CD8-positive, alpha-beta memory T cell (primary cell): ENCODE data around the gene GPC6. TPM values are rescaled to one million over a fixed set of nuclear protein-coding genes. Genes with fewer than 3 reads are reported as not detected.
"Not testable (repeated sequence)": the region's sequence is repeated elsewhere in the genome, so short reads cannot be mapped to it uniquely, and the experiment has no call there.

ENCODE experiments used
- CTCF ChIA-PET: fragments of 350-600 bp; sonication (Branson Sonifier 250); formaldehyde crosslinking; loops from one replicate; lab custom pipeline; 2021; ENCODE audit warnings: antibody characterized with exemption; lab: Charles Lee
- POLR2A ChIA-PET: fragments of 350-600 bp; sonication (Branson Sonifier 250); formaldehyde crosslinking; loops from one replicate; lab custom pipeline; 2021; ENCODE audit warnings: antibody characterized with exemption; lab: Charles Lee
- DNase-seq, 5 donors: peaks; one replicate each; pipeline versions ENCODE4 v3.0.0 to v3.0.0-alpha.2; 2020 to 2022; ENCODE audit warnings: mixed read lengths in 1 of 5
- H3K27ac ChIP-seq: one replicate; pipeline ENCODE4 v1.7.0; 2013; ENCODE audit warnings: low read depth, mild to moderate bottlenecking, low read length, moderate library complexity
- H3K27me3 ChIP-seq: 2 replicates; pipeline ENCODE4 v1.7.0; 2013; ENCODE audit warnings: low read length, mild to moderate bottlenecking; ENCODE audit not compliant: insufficient read depth, poor library complexity, severe bottlenecking
- H3K36me3 ChIP-seq: 2 replicates; pipeline ENCODE4 v1.7.0; 2013; ENCODE audit warnings: mild to moderate bottlenecking, low read length, moderate library complexity; ENCODE audit not compliant: insufficient read depth
- H3K4me1 ChIP-seq: 2 replicates; pipeline ENCODE4 v1.7.0; 2013; ENCODE audit warnings: mild to moderate bottlenecking, low read length, moderate library complexity; ENCODE audit not compliant: insufficient read depth
- H3K4me3 ChIP-seq: 2 replicates; pipeline ENCODE4 v1.7.0; 2013; ENCODE audit warnings: mild to moderate bottlenecking, low read length
- H3K9me3 ChIP-seq: 2 replicates; pipeline ENCODE4 v1.7.0; 2013; ENCODE audit warnings: mild to moderate bottlenecking, low read length
- H3K27ac Mint-ChIP-seq, 8 donors: one replicate each; pipeline ENCODE4 v1.8.0; 2020 to 2021; ENCODE audit warnings: mixed read lengths in 8 of 8, mild to moderate bottlenecking in 6 of 8, inconsistent platforms in 3 of 8, moderate library complexity in 3 of 8
- H3K27me3 Mint-ChIP-seq, 2 donors: one replicate each; pipeline ENCODE4 v1.8.0; 2020 to 2021; ENCODE audit warnings: mixed read lengths in 2 of 2, mild to moderate bottlenecking in 1 of 2, moderate library complexity in 1 of 2
- H3K36me3 Mint-ChIP-seq, 3 donors: one replicate each; pipeline ENCODE4 v1.8.0; 2020 to 2021; ENCODE audit warnings: mixed read lengths in 3 of 3, inconsistent platforms in 1 of 3, mild to moderate bottlenecking in 1 of 3
- H3K4me1 Mint-ChIP-seq, 3 donors: one replicate each; pipeline ENCODE4 v1.8.0; 2020 to 2021; ENCODE audit warnings: mixed read lengths in 3 of 3, inconsistent platforms in 1 of 3, mild to moderate bottlenecking in 1 of 3
- H3K4me3 Mint-ChIP-seq, 7 donors: one replicate each; pipeline ENCODE4 v1.8.0; 2020 to 2021; ENCODE audit warnings: mixed read lengths in 7 of 7, mild to moderate bottlenecking in 6 of 7, moderate library complexity in 4 of 7, inconsistent platforms in 2 of 7
- H3K9me3 Mint-ChIP-seq, 5 donors: one replicate each; pipeline ENCODE4 v1.8.0; 2020 to 2022; ENCODE audit warnings: mixed read lengths in 5 of 5, mild to moderate bottlenecking in 3 of 5, moderate library complexity in 2 of 5, inconsistent platforms in 1 of 5
- polyA plus RNA-seq: library from polyadenylated mRNA; unstranded; fragments of 300-500 nt; fragmentation: Illumina TruSeq; gene quantifications from one replicate; pipeline ENCODE4 v1.2.3, GENCODE V29; 2021
- total RNA-seq, 2 experiments: library from RNA; stranded (reverse); gene quantifications; one replicate each; pipeline ENCODE4 v1.2.3, GENCODE V29; 2021

Gene GPC6
- total and polyA plus RNA-seq, 3 experiments from 2014 or later, result not detected

GRCh38 chr13:93450761-93451160 is 224.2 kb downstream of the GPC6 start:
- Histone ChIP-seq H3K4me3 (no peak overlapping the region), H3K27ac (no peak overlapping the region), H3K36me3 (no peaks in the 10 kb centered on the region), H3K27me3 (no peaks in the 10 kb centered on the region), H3K9me3 (no peaks in the 10 kb centered on the region), H3K4me1 (no peaks in the 10 kb centered on the region)
- peaks cover 0 to 4% (median 2%) of the 10 kb centered on the region in 5 donors for H3K9me3 Mint-ChIP-seq
- no peaks in the 10 kb centered on the region for H3K27me3 Mint-ChIP-seq
- H3K4me3 Mint-ChIP-seq, result no peak overlapping the region
- no peaks in the 10 kb centered on the region for H3K4me1 Mint-ChIP-seq
- ChIA-PET CTCF (no interaction called here), POLR2A (no interaction called here)
- no peak for DNase-seq
- no peak overlapping the region for H3K27ac Mint-ChIP-seq
- no peaks in the 10 kb centered on the region for H3K36me3 Mint-ChIP-seq

DNA sequence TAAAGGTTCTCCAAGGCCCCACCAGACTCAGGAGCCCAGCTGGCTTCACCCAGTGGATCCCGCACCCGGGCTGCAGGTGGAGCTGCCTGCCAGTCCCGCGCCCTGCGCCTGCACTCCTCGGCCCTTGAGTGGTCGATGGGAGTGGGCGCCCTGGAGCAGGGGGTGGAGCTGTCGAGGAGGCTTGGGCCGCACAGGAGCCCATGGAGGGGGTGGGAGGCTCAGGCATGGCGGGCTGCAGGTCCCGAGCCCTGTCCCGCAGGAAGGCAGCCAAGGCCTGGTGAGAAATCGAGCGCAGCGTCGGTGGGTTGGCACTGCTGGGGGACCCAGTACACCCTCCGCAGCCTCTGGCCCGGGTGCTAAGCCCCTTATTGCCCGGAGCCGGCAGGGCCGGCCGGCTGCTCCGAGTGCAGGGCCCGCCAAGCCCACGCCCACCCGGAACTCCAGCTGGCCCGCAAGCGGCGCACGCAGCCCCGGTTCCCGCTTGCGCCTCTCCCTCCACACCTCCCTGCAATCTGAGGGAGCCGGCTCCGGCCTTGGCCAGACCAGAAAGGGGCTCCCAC is 228.1 kb downstream of the GPC6 start:
- H3K27ac Mint-ChIP-seq, H3K4me3 Mint-ChIP-seq, H3K27ac ChIP-seq, H3K4me1 ChIP-seq, H3K4me3 ChIP-seq, DNase-seq, H3K27me3 ChIP-seq, H3K9me3 Mint-ChIP-seq, CTCF ChIA-PET, H3K4me1 Mint-ChIP-seq, H3K36me3 Mint-ChIP-seq, POLR2A ChIA-PET, H3K9me3 ChIP-seq, H3K27me3 Mint-ChIP-seq, H3K36me3 ChIP-seq: not testable (repeated sequence)

- Mint-ChIP-seq H3K4me1 (no peaks in the 10 kb centered on the region), H3K36me3 (no peaks in the 10 kb centered on the region), H3K9me3 (peaks cover 0 to 4% (median 2%) of the 10 kb centered on the region in 5 donors), H3K27me3 (no peaks in the 10 kb centered on the region), H3K27ac (no peak overlapping the region), H3K4me3 (no peak overlapping the region)
- no peaks in the 10 kb centered on the region for H3K4me1 ChIP-seq
- POLR2A ChIA-PET, result no interaction called here
- no peaks in the 10 kb centered on the region for H3K9me3 ChIP-seq
- H3K4me3 ChIP-seq, result no peak overlapping the region
- H3K27ac ChIP-seq, result no peak overlapping the region
- H3K36me3 ChIP-seq, result no peaks in the 10 kb centered on the region
- CTCF ChIA-PET, result no interaction called here
- no peaks in the 10 kb centered on the region for H3K27me3 ChIP-seq
- DNase-seq, result no peak
Measured at GRCh38 chr13:93455861-93456260, 229.3 kb downstream of the GPC6 start.

DNA sequence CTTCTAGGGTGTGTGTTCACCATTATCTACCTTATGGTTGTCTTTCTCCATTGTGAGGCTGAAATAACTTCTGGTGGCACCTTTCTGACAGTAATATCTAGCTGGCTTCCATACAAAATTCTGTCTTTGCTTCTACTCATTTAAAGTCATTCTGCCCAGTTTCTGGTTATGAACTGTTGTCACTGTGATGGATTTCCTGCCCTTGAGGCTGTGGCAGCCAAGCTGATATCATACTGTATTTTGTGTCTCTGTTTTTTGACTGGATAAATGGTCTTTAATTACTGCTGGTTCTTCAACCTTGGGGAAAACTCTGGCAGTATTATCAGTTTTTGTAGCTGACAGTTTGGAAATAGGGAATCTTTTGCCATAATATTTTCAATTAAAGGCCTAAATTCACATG is 233.4 kb downstream of the GPC6 start:
- no peak for DNase-seq
- Histone ChIP-seq H3K36me3 (no peaks in the 10 kb centered on the region), H3K27ac (no peak overlapping the region), H3K9me3 (no peaks in the 10 kb centered on the region), H3K4me3 (no peak overlapping the region), H3K4me1 (no peaks in the 10 kb centered on the region), H3K27me3 (no peaks in the 10 kb centered on the region)
- POLR2A ChIA-PET, result no interaction called here
- H3K4me1 Mint-ChIP-seq, result no peaks in the 10 kb centered on the region
- H3K27ac Mint-ChIP-seq, result no peak overlapping the region
- H3K4me3 Mint-ChIP-seq, result no peak overlapping the region
- H3K36me3 Mint-ChIP-seq, result no peaks in the 10 kb centered on the region
- CTCF ChIA-PET, result no interaction called here
- H3K9me3 Mint-ChIP-seq, result peaks cover 0 to 4% (median 0%) of the 10 kb centered on the region in 5 donors
- H3K27me3 Mint-ChIP-seq, result no peaks in the 10 kb centered on the region

- CTCF ChIA-PET, result no interaction called here
- H3K27me3 ChIP-seq, result no peaks in the 10 kb centered on the region
- no peak for DNase-seq
Measured at GRCh38 chr13:93462151-93462550, 235.5 kb downstream of the GPC6 start.

DNA sequence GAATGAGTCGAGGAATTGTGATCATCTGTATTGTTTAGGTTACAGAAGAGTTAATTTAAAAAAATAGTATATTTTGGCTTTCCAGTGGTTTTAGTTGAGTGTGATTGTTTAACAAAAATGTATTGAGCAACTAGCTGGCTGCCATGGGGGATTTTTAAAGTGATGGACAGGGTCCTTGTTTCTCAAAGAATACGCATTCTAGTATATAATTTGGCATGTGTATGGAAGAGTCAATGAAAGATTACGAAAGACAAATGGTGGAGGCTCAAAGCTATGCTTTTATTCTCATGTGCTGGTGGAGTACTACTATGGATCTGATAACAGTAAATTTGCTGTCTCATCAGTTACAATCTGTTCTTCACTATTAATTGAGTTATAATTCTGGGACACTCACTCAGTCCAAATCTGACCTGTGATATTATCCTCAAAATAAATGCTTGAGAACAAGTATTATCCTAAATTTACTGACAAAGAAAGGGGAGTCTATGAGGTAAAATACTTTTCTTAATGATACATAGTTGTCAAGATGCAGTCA is 240.0 kb downstream of the GPC6 start:
- H3K27me3 Mint-ChIP-seq, result no peaks in the 10 kb centered on the region
- H3K4me3 Mint-ChIP-seq, result no peak overlapping the region
- POLR2A ChIA-PET, result no interaction called here
- H3K36me3 ChIP-seq, result no peaks in the 10 kb centered on the region
- H3K27ac Mint-ChIP-seq, result peak overlapping the region in 1 of 8 donors; percentile 80
- no peak for DNase-seq
- no peaks in the 10 kb centered on the region for H3K27me3 ChIP-seq
- CTCF ChIA-PET, result no interaction called here
- no peaks in the 10 kb centered on the region for H3K36me3 Mint-ChIP-seq
- no peak overlapping the region for H3K4me3 ChIP-seq
- H3K4me1 Mint-ChIP-seq, result no peaks in the 10 kb centered on the region
- no peaks in the 10 kb centered on the region for H3K9me3 ChIP-seq
- H3K4me1 ChIP-seq, result no peaks in the 10 kb centered on the region
- peaks cover 0 to 12% (median 2%) of the 10 kb centered on the region in 5 donors for H3K9me3 Mint-ChIP-seq
- H3K27ac ChIP-seq, result no peak overlapping the region

More at GRCh38 chr13:93462151-93462550, 235.5 kb downstream of the GPC6 start:
- POLR2A ChIA-PET, result no interaction called here
- H3K4me1 ChIP-seq, result no peaks in the 10 kb centered on the region
- no peak overlapping the region for H3K27ac Mint-ChIP-seq
- no peaks in the 10 kb centered on the region for H3K27me3 Mint-ChIP-seq
- no peaks in the 10 kb centered on the region for H3K4me1 Mint-ChIP-seq
- no peaks in the 10 kb centered on the region for H3K36me3 ChIP-seq
- H3K36me3 Mint-ChIP-seq, result no peaks in the 10 kb centered on the region
- no peak overlapping the region for H3K4me3 Mint-ChIP-seq
- no peaks in the 10 kb centered on the region for H3K9me3 Mint-ChIP-seq
- no peak overlapping the region for H3K27ac ChIP-seq
- no peak overlapping the region for H3K4me3 ChIP-seq
- H3K9me3 ChIP-seq, result no peaks in the 10 kb centered on the region

DNA sequence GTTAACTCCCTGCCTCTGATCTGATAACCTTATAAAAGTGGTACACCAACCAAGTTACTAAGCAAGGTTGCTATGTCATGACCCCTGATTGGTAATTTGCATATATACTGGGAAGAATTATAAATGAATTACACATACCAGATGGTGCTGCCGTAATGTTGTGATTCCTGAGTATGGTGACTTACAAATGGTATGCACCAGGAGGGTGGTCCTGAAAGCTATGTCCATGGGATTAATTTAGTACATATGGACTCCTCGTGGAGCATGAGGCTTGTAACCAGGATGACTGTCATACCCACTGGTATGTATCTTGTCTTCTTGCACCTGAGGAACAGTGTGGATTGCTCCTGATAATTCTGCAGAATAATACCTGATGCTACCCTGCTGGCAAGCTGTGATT is 240.6 kb downstream of the GPC6 start:
- no peaks in the 10 kb centered on the region for H3K4me1 ChIP-seq
- no peaks in the 10 kb centered on the region for H3K4me1 Mint-ChIP-seq
- ChIA-PET POLR2A (no interaction called here), CTCF (no interaction called here)
- H3K9me3 ChIP-seq, result no peaks in the 10 kb centered on the region
- H3K4me3 Mint-ChIP-seq, result no peak overlapping the region
- H3K27ac ChIP-seq, result no peak overlapping the region
- no peaks in the 10 kb centered on the region for H3K27me3 ChIP-seq
- no peak overlapping the region for H3K4me3 ChIP-seq
- H3K27ac Mint-ChIP-seq, result no peak overlapping the region
- no peaks in the 10 kb centered on the region for H3K36me3 ChIP-seq
- no peak for DNase-seq
- peaks cover 0 to 15% (median 2%) of the 10 kb centered on the region in 5 donors for H3K9me3 Mint-ChIP-seq
- H3K36me3 Mint-ChIP-seq, result no peaks in the 10 kb centered on the region
- H3K27me3 Mint-ChIP-seq, result no peaks in the 10 kb centered on the region

DNA sequence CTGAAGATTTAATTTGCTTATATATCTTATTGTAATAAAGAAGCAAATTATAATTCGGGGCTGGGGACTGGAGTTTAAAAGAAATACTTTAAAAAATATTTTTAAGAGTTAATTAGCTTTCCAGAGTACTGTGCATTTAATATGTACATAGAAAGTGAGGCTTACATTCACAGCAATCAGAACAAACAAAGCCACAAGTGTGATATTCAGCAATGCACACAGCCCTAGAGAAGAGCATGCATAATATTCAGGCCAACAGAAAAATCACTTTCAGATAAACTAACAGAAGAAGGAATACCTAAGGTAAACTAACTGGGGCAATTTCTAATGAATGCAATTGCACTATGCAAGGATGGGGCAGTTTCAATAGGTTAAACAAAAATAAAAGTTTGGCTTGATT is 241.8 kb downstream of the GPC6 start:
- no peak overlapping the region for H3K27ac ChIP-seq
- CTCF ChIA-PET, result no interaction called here
- no peak overlapping the region for H3K4me3 ChIP-seq
- Mint-ChIP-seq H3K4me3 (no peak overlapping the region), H3K9me3 (peaks cover 0 to 15% (median 2%) of the 10 kb centered on the region in 5 donors), H3K4me1 (no peaks in the 10 kb centered on the region), H3K27ac (no peak overlapping the region), H3K27me3 (peaks cover 0 to 2% of the 10 kb centered on the region in 2 donors), H3K36me3 (no peaks in the 10 kb centered on the region)
- H3K4me1 ChIP-seq, result no peaks in the 10 kb centered on the region
- no peak for DNase-seq
- no peaks in the 10 kb centered on the region for H3K27me3 ChIP-seq
- H3K9me3 ChIP-seq, result no peaks in the 10 kb centered on the region
- POLR2A ChIA-PET, result no interaction called here
- H3K36me3 ChIP-seq, result no peaks in the 10 kb centered on the region
